ENCODE data around the gene GPR87. TPM values are rescaled to one million over a fixed set of nuclear protein-coding genes. Genes with fewer than 3 reads are reported as not detected.
A peak's percentile ranks its signal among the peaks of the same experiment; 100 is the strongest.

Gene GPR87
- total and polyA plus RNA-seq, 2 experiments from 2014 or later: 7.0 to 11.0 TPM

DNA sequence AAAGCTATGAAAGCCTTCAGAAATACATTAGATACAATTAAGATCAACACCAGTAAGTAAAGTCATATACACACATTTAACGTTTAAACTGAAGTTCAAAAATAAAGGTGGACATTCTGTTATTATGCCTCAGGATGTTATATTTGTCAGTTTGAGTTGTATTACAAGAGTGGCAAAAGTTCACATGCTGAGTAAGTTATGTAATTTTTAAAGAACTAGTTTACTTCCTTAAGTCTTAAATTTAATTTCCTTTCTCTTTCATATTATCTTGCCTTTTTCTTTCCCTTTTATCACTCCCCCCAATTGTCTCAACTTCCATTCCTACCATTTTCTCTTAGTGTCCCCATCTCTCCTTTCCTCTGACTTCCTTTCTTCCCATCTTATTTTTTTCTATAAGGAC, 4.9 kb upstream of the GPR87 start:
- Histone ChIP-seq H3K4me3 (no peak overlapping the region), H3K79me2 (no peaks in the 10 kb centered on the region), H3K4me1 (ENCODE audit: insufficient read depth) (no peaks in the 10 kb centered on the region), H4K20me1 (ENCODE audit: insufficient read depth, poor library complexity, severe bottlenecking) (no peaks in the 10 kb centered on the region), H3K9me3 (ENCODE audit: low read depth) (no peaks in the 10 kb centered on the region), H3K27me3 (no peaks in the 10 kb centered on the region), H3K36me3 (replicated peaks; ENCODE audit: insufficient read depth, low read depth) (no peaks in the 10 kb centered on the region), H3K4me2 (no peak overlapping the region), H3K9me2 (replicated peaks; ENCODE audit: insufficient read depth) (no peaks in the 10 kb centered on the region), H3K27ac (no peak overlapping the region), H2AFZ (no peak overlapping the region)
- no peak for DNase-seq (ENCODE audit: low spot score)
- TF ChIP-seq EZH2phosphoT487 (IDR thresholded peaks at IDR 0.05; ENCODE audit: low read depth, severe bottlenecking, unreplicated experiment) (no peak), EZH2 (IDR thresholded peaks at IDR 0.05; ENCODE audit: borderline replicate concordance) (no peak), CTCF (IDR thresholded peaks at IDR 0.05; ENCODE audit: poor library complexity) (no peak)
- WGBS (ENCODE audit: low lambda C conversion rate, missing lambda C conversion rate): 69% methylated on average over 1 of the region's 1 CpG

GRCh38 chr3:151320131-151320530, 3.5 kb upstream of the GPR87 start:
- Histone ChIP-seq H3K4me3 (no peak overlapping the region), H2AFZ (no peak overlapping the region), H3K4me1 (ENCODE audit: insufficient read depth) (no peaks in the 10 kb centered on the region), H3K79me2 (no peaks in the 10 kb centered on the region), H3K9me2 (replicated peaks; ENCODE audit: insufficient read depth) (no peaks in the 10 kb centered on the region), H3K4me2 (no peak overlapping the region), H3K27ac (peak overlapping the region; percentile 28), H3K9me3 (ENCODE audit: low read depth) (no peaks in the 10 kb centered on the region), H3K27me3 (no peaks in the 10 kb centered on the region), H3K36me3 (replicated peaks; ENCODE audit: insufficient read depth, low read depth) (no peaks in the 10 kb centered on the region), H4K20me1 (ENCODE audit: insufficient read depth, poor library complexity, severe bottlenecking) (no peaks in the 10 kb centered on the region)
- TF ChIP-seq EZH2phosphoT487 (IDR thresholded peaks at IDR 0.05; ENCODE audit: low read depth, severe bottlenecking, unreplicated experiment) (no peak), EZH2 (IDR thresholded peaks at IDR 0.05; ENCODE audit: borderline replicate concordance) (no peak), CTCF (IDR thresholded peaks at IDR 0.05; ENCODE audit: poor library complexity) (no peak)
- no peak for DNase-seq (ENCODE audit: low spot score)
- 83% methylated on average over 2 of the region's 2 CpGs for WGBS (ENCODE audit: low lambda C conversion rate, missing lambda C conversion rate)

DNA sequence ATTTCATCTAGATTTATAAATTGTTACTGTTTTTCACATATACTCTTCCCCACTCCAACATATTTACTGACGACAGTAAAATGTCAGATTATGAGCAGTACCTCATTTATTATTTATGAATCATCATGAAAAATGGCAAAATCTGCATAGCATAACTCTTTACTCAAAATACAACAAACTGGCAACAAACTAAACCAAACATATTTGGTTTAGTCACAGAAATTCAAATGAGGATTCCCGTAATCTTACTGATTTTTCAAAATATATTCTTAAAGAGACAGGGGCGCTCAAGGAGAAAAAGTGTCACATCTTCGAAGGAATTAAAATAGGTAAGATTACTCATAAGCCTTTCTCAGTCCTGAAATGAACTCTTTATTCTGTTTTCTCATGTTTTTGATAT, 3.0 kb upstream of the GPR87 start:
- no peaks in the 10 kb centered on the region for H3K36me3 ChIP-seq (replicated peaks; ENCODE audit: insufficient read depth, low read depth)
- no peaks in the 10 kb centered on the region for H3K9me3 ChIP-seq (ENCODE audit: low read depth)
- H3K79me2 ChIP-seq: no peaks in the 10 kb centered on the region
- DNase-seq (ENCODE audit: low spot score): no peak
- no peak overlapping the region for H2AFZ ChIP-seq
- TF ChIP-seq CTCF (IDR thresholded peaks at IDR 0.05; ENCODE audit: poor library complexity): no peak
- no peak for TF ChIP-seq EZH2phosphoT487 (IDR thresholded peaks at IDR 0.05; ENCODE audit: low read depth, severe bottlenecking, unreplicated experiment)
- TF ChIP-seq EZH2 (IDR thresholded peaks at IDR 0.05; ENCODE audit: borderline replicate concordance): no peak
- no peaks in the 10 kb centered on the region for H3K4me1 ChIP-seq (ENCODE audit: insufficient read depth)
- no peaks in the 10 kb centered on the region for H4K20me1 ChIP-seq (ENCODE audit: insufficient read depth, poor library complexity, severe bottlenecking)
- no peak overlapping the region for H3K4me3 ChIP-seq
- H3K9me2 ChIP-seq (replicated peaks; ENCODE audit: insufficient read depth): no peaks in the 10 kb centered on the region
- no peaks in the 10 kb centered on the region for H3K27me3 ChIP-seq
- H3K27ac ChIP-seq: peak overlapping the region; percentile 28
- no peak overlapping the region for H3K4me2 ChIP-seq
- WGBS (ENCODE audit: low lambda C conversion rate, missing lambda C conversion rate): 90% methylated on average over 4 of the region's 4 CpGs

GRCh38 chr3:151318991-151319390, 2.4 kb upstream of the GPR87 start:
- no peak overlapping the region for H3K4me3 ChIP-seq
- H3K9me2 ChIP-seq (replicated peaks; ENCODE audit: insufficient read depth): no peaks in the 10 kb centered on the region
- DNase-seq (ENCODE audit: low spot score): no peak
- H3K27ac ChIP-seq: peak overlapping the region; percentile 35
- no peaks in the 10 kb centered on the region for H3K9me3 ChIP-seq (ENCODE audit: low read depth)
- H3K36me3 ChIP-seq (replicated peaks; ENCODE audit: insufficient read depth, low read depth): no peaks in the 10 kb centered on the region
- H3K79me2 ChIP-seq: no peaks in the 10 kb centered on the region
- 85% methylated on average over 7 of the region's 7 CpGs for WGBS (ENCODE audit: low lambda C conversion rate, missing lambda C conversion rate)
- TF ChIP-seq EZH2 (IDR thresholded peaks at IDR 0.05; ENCODE audit: borderline replicate concordance) (no peak), EZH2phosphoT487 (IDR thresholded peaks at IDR 0.05; ENCODE audit: low read depth, severe bottlenecking, unreplicated experiment) (no peak), CTCF (IDR thresholded peaks at IDR 0.05; ENCODE audit: poor library complexity) (no peak)
- H3K4me2 ChIP-seq: no peak overlapping the region
- no peaks in the 10 kb centered on the region for H3K27me3 ChIP-seq
- no peaks in the 10 kb centered on the region for H4K20me1 ChIP-seq (ENCODE audit: insufficient read depth, poor library complexity, severe bottlenecking)
- H3K4me1 ChIP-seq (ENCODE audit: insufficient read depth): no peaks in the 10 kb centered on the region
- no peak overlapping the region for H2AFZ ChIP-seq
